IMR-90 (cell line): ENCODE measurements around the gene ACSL1. TPM values are rescaled to one million over a fixed set of nuclear protein-coding genes. Genes with fewer than 3 reads are reported as not detected.

Experiments used
- ATAC-seq: fragments of 200-7000 bp; cut with Tn5 transposase; 2 replicates; pipeline ENCODE4 v1.9.1; 2020; ENCODE audit warnings: low read depth, mild to moderate bottlenecking, moderate library complexity
- BruUV-seq: library from RNA; stranded (reverse); fragments of 400-500 nt; replicated peaks from 2 replicates; lab custom pipeline; 2021; lab: Mats Ljungman, UMichigan
- CTCF ChIA-PET: fragments of 300-600 bp; formaldehyde crosslinking; extraction: SDS; loops from one replicate; lab custom pipeline; 2021; ENCODE audit warnings: antibody characterized with exemption; lab: Yijun Ruan, JAX
- POLR2A ChIA-PET: fragments of 300-600 bp; sonication (Branson Sonifier 250); formaldehyde crosslinking; loops from one replicate; lab custom pipeline; 2022; ENCODE audit warnings: antibody characterized with exemption; ENCODE audit not compliant: unreplicated experiment; lab: Charles Lee
- DNase-seq: peaks from one replicate; pipeline ENCODE4 v3.0.0; 2013
- H2AFZ ChIP-seq: replicated peaks from 2 replicates; pipeline ENCODE3; 2013; ENCODE audit warnings: low read length, mild to moderate bottlenecking; ENCODE audit not compliant: poor library complexity
- H2AK5ac ChIP-seq: 2 replicates; pipeline ENCODE4 v1.6.1; 2013; ENCODE audit warnings: low read depth, low read length, inconsistent platforms
- H2AK9ac ChIP-seq: replicated peaks from 2 replicates; pipeline ENCODE3; 2013; ENCODE audit warnings: mild to moderate bottlenecking, low read depth, low read length, moderate library complexity; ENCODE audit not compliant: poor library complexity
- H2BK120ac ChIP-seq: 2 replicates; pipeline ENCODE4 v1.6.1; 2013; ENCODE audit warnings: low read depth, low read length, inconsistent platforms
- H2BK15ac ChIP-seq: 3 replicates; pipeline ENCODE4 v1.6.1; 2013; ENCODE audit warnings: low read depth, low read length, inconsistent platforms
- H2BK20ac ChIP-seq: 2 replicates; pipeline ENCODE4 v1.6.1; 2013; ENCODE audit warnings: low read depth, mild to moderate bottlenecking, inconsistent platforms, low read length, moderate library complexity
- H2BK5ac ChIP-seq: 2 replicates; pipeline ENCODE4 v1.6.1; 2013; ENCODE audit warnings: mild to moderate bottlenecking, low read depth, low read length, inconsistent platforms; ENCODE audit not compliant: poor library complexity, severe bottlenecking
- H3K14ac ChIP-seq: replicated peaks from 2 replicates; pipeline ENCODE4 v1.6.1; 2013; ENCODE audit warnings: low read depth, low read length, inconsistent platforms
- H3K18ac ChIP-seq: 2 replicates; pipeline ENCODE4 v1.6.1; 2013; ENCODE audit warnings: low read depth, low read length, control low read depth
- H3K23ac ChIP-seq: 2 replicates; pipeline ENCODE4 v1.6.1; 2013; ENCODE audit warnings: low read depth, low read length, inconsistent platforms
- H3K27ac ChIP-seq: 2 replicates; pipeline ENCODE4 v1.5.1; 2013; ENCODE audit warnings: mild to moderate bottlenecking, control low read depth, low read length; ENCODE audit not compliant: insufficient read depth
- H3K27me3 ChIP-seq: 2 replicates; pipeline ENCODE4 v1.6.1; 2013; ENCODE audit warnings: low read length; ENCODE audit not compliant: control insufficient read depth, insufficient read depth
- H3K36me3 ChIP-seq: 2 replicates; pipeline ENCODE4 v1.6.1; 2013; ENCODE audit warnings: low read length, mixed read lengths; ENCODE audit not compliant: control insufficient read depth, insufficient read depth
- H3K4ac ChIP-seq: 2 replicates; pipeline ENCODE4 v1.6.1; 2013; ENCODE audit warnings: low read depth, low read length, inconsistent platforms
- H3K4me1 ChIP-seq: 2 replicates; pipeline ENCODE4 v1.6.1; 2013; ENCODE audit warnings: low read length, mixed read lengths; ENCODE audit not compliant: control insufficient read depth, insufficient read depth
- H3K4me2 ChIP-seq: 2 replicates; pipeline ENCODE4 v1.6.1; 2013; ENCODE audit warnings: low read depth, mild to moderate bottlenecking, control low read depth, low read length, moderate library complexity
- H3K4me3 ChIP-seq: 2 replicates; pipeline ENCODE4 v1.5.1; 2013; ENCODE audit warnings: low read depth, mild to moderate bottlenecking, control low read depth, low read length, moderate library complexity; ENCODE audit not compliant: insufficient read depth
- H3K56ac ChIP-seq: 2 replicates; pipeline ENCODE4 v1.6.1; 2013; ENCODE audit warnings: low read length, inconsistent platforms; ENCODE audit not compliant: insufficient read depth; ENCODE audit errors: extremely low read depth
- H3K79me1 ChIP-seq, 2 experiments: 2 replicates each; pipeline ENCODE4 v1.6.1; 2013; ENCODE audit warnings: low read length in 2 of 2, inconsistent platforms in 1 of 2, low read depth in 1 of 2
- H3K9ac ChIP-seq: 2 replicates; pipeline ENCODE4 v1.6.1; 2013; ENCODE audit warnings: low read depth, low read length, control low read depth
- H3K9me1 ChIP-seq: 2 replicates; pipeline ENCODE4 v1.6.1; 2013; ENCODE audit warnings: low read length, inconsistent platforms; ENCODE audit not compliant: insufficient read depth
- H3K9me3 ChIP-seq: 2 replicates; pipeline ENCODE4 v1.6.1; 2013; ENCODE audit warnings: low read length; ENCODE audit not compliant: control insufficient read depth, insufficient read depth
- H4K20me1 ChIP-seq: 2 replicates; pipeline ENCODE4 v1.6.1; 2013; ENCODE audit warnings: low read length, inconsistent platforms; ENCODE audit not compliant: insufficient read depth
- H4K5ac ChIP-seq: 2 replicates; pipeline ENCODE4 v1.6.1; 2013; ENCODE audit warnings: mild to moderate bottlenecking, low read depth, low read length, control low read depth
- H4K8ac ChIP-seq, 2 experiments: 2 replicates each; pipeline ENCODE4 v1.6.1; 2013; ENCODE audit warnings: low read depth in 2 of 2, low read length in 2 of 2, control low read depth in 1 of 2, inconsistent platforms in 1 of 2
- H4K91ac ChIP-seq: 2 replicates; pipeline ENCODE4 v1.6.1; 2013; ENCODE audit warnings: low read depth, low read length, inconsistent platforms; ENCODE audit not compliant: insufficient read depth
- CEBPB ChIP-seq: IDR thresholded peaks from 2 replicates; pipeline ENCODE4 v1.6.1; 2012; ENCODE audit warnings: low read depth, low read length, improper control_type of control experiment
- CHD1 ChIP-seq: IDR thresholded peaks from 2 replicates; pipeline ENCODE4 v1.6.1; 2012; ENCODE audit warnings: low read depth, low read length, improper control_type of control experiment
- ELK1 ChIP-seq: fragments of 150-350 bp; IDR thresholded peaks from 2 replicates; pipeline ENCODE4 v1.6.1; 2016; ENCODE audit warnings: low read depth, mild to moderate bottlenecking, low read length, moderate library complexity, borderline replicate concordance
- FOS ChIP-seq: fragments of 150-350 bp; IDR thresholded peaks from 2 replicates; pipeline ENCODE4 v1.6.1; 2016; ENCODE audit warnings: low read depth, low read length
- MAZ ChIP-seq: IDR thresholded peaks from 2 replicates; pipeline ENCODE4 v1.6.1; 2012; ENCODE audit warnings: low read depth, mild to moderate bottlenecking, low read length, improper control_type of control experiment, moderate library complexity, borderline replicate concordance
- MXI1 ChIP-seq: IDR thresholded peaks from 2 replicates; pipeline ENCODE4 v1.6.1; 2012; ENCODE audit warnings: low read depth, mild to moderate bottlenecking, low read length, moderate library complexity, borderline replicate concordance
- POLR2A ChIP-seq: IDR thresholded peaks from 2 replicates; pipeline ENCODE4 v1.6.1; 2012; ENCODE audit warnings: mild to moderate bottlenecking, low read depth, low read length
- RCOR1 ChIP-seq: IDR thresholded peaks from 2 replicates; pipeline ENCODE4 v1.6.1; 2012; ENCODE audit warnings: mild to moderate bottlenecking, low read length, improper control_type of control experiment; ENCODE audit not compliant: insufficient replicate concordance
- RFX5 ChIP-seq: IDR thresholded peaks from 2 replicates; pipeline ENCODE4 v1.8.0; 2012; ENCODE audit warnings: low read depth, mild to moderate bottlenecking, low read length, moderate library complexity
- WGBS, 2 experiments: methylation state at CpG; one replicate each; pipeline versions ENCODE4 v1.1.5 to v1.1.7; 2013; ENCODE audit warnings: missing lambda C conversion rate in 2 of 2; ENCODE audit not compliant: insufficient read length in 1 of 2; ENCODE audit errors: extremely low coverage in 2 of 2; 5-methylcytosine and 5-hydroxymethylcytosine counted together
- dilution Hi-C: fragments of 300-500 bp; cut with HindIII; formaldehyde crosslinking; loops from one replicate; pipeline ENCODE4 v1.14.3; 2018; ENCODE audit warnings: low sequenced_read_pairs; ENCODE audit not compliant: unreplicated experiment
- in situ Hi-C: fragments of 300-500 bp; cut with MboI; formaldehyde crosslinking; loops from 3 replicates; pipeline ENCODE4 v1.14.3; 2019; ENCODE audit warnings: low sequenced_read_pairs, inconsistent platforms, mixed read lengths
- intact Hi-C: fragments of 100-400 bp; cut with micrococcal nuclease; formaldehyde crosslinking; loops from 2 replicates; pipeline ENCODE4 v1.10.0; 2022
- polyA plus RNA-seq, 3 experiments: library from polyadenylated mRNA; depleted of rRNA; stranded (reverse); fragments of >200 nt; gene quantifications; 2 replicates each; pipeline ENCODE4 v1.2.3, GENCODE V29; 2012; ENCODE audit warnings: low replicate concordance in 1 of 3
- total RNA-seq: library from RNA; depleted of rRNA; stranded (reverse); fragments of >200 nt; gene quantifications from 2 replicates; pipeline ENCODE4 v1.2.3, GENCODE V29; 2012
- TF ChIP-seq, protein P1 (sequence below): fragments of 150-350 bp; IDR thresholded peaks from 2 replicates; pipeline ENCODE4 v1.6.1; 2017; ENCODE audit warnings: mild to moderate bottlenecking, antibody characterized with exemption, low read length, low read depth
- TF ChIP-seq, protein P2 (sequence below): conservative IDR thresholded peaks from 2 replicates; pipeline ENCODE4 v1.5.1; 2012; ENCODE audit warnings: mild to moderate bottlenecking, low read depth, low read length, improper control_type of control experiment

The ACSL1 gene
- total and polyA plus RNA-seq, 2 of the 4 experiments (the other 2 are of a cell fraction): 14.4 to 26.0 TPM

- H3K27ac ChIP-seq: no peak overlapping the region
- H3K27me3 ChIP-seq: peaks cover 9% of the 10 kb centered on the region
- ChIA-PET POLR2A (no interaction called here), CTCF (no interaction called here)
- no peak overlapping the region for H3K23ac ChIP-seq
- H3K56ac ChIP-seq: no peak overlapping the region
- no peak overlapping the region for H2AK9ac ChIP-seq
- H3K9me1 ChIP-seq: no peaks in the 10 kb centered on the region
- H2AK5ac ChIP-seq: no peak overlapping the region
- H3K9ac ChIP-seq: no peak overlapping the region
- no peak overlapping the region for H2BK20ac ChIP-seq
- H3K36me3 ChIP-seq: no peaks in the 10 kb centered on the region
- ATAC-seq: no peak
- H2BK5ac ChIP-seq: no peak overlapping the region
- H2AFZ ChIP-seq: no peak overlapping the region
- no peaks in the 10 kb centered on the region for H3K4me1 ChIP-seq
- H2BK120ac ChIP-seq: no peak overlapping the region
- WGBS, 2 experiments: 73% methylated on average over 2 of the region's 4 CpGs; no CpG with 5 or more reads in 1 of the 2 experiments
- no peak for DNase-seq
- no peaks in the 10 kb centered on the region for H3K9me3 ChIP-seq
- H4K5ac ChIP-seq: no peak overlapping the region
- H3K79me1 ChIP-seq: no peaks in the 10 kb centered on the region
- no peak overlapping the region for H3K4me3 ChIP-seq
- H4K20me1 ChIP-seq: no peaks in the 10 kb centered on the region
- no peak overlapping the region for H4K8ac ChIP-seq
- dilution Hi-C loops (no loop called here), intact Hi-C loops (no loop called here), in situ Hi-C loops (no loop called here)
- H3K14ac ChIP-seq: no peak overlapping the region
- H4K91ac ChIP-seq: no peak overlapping the region
- H3K4me2 ChIP-seq: no peak overlapping the region
- no TSS peak for BruUV-seq
- no peak overlapping the region for H3K18ac ChIP-seq
- no peak for TF ChIP-seq CEBPB
- TF ChIP-seq CHD1: no peak
- no peak for TF ChIP-seq MXI1
- TF ChIP-seq, protein P1, sequence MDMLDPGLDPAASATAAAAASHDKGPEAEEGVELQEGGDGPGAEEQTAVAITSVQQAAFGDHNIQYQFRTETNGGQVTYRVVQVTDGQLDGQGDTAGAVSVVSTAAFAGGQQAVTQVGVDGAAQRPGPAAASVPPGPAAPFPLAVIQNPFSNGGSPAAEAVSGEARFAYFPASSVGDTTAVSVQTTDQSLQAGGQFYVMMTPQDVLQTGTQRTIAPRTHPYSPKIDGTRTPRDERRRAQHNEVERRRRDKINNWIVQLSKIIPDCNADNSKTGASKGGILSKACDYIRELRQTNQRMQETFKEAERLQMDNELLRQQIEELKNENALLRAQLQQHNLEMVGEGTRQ: no peak
- no peak for TF ChIP-seq RFX5
- no peak for TF ChIP-seq MAZ
- TF ChIP-seq FOS: no peak
- TF ChIP-seq ELK1: no peak
- TF ChIP-seq POLR2A: no peak
- no peak for TF ChIP-seq RCOR1
- TF ChIP-seq, protein P2, sequence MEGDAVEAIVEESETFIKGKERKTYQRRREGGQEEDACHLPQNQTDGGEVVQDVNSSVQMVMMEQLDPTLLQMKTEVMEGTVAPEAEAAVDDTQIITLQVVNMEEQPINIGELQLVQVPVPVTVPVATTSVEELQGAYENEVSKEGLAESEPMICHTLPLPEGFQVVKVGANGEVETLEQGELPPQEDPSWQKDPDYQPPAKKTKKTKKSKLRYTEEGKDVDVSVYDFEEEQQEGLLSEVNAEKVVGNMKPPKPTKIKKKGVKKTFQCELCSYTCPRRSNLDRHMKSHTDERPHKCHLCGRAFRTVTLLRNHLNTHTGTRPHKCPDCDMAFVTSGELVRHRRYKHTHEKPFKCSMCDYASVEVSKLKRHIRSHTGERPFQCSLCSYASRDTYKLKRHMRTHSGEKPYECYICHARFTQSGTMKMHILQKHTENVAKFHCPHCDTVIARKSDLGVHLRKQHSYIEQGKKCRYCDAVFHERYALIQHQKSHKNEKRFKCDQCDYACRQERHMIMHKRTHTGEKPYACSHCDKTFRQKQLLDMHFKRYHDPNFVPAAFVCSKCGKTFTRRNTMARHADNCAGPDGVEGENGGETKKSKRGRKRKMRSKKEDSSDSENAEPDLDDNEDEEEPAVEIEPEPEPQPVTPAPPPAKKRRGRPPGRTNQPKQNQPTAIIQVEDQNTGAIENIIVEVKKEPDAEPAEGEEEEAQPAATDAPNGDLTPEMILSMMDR: no peak
- H2BK15ac ChIP-seq: no peak overlapping the region
- no peak overlapping the region for H3K4ac ChIP-seq
These were observed 45.0 kb upstream of the ACSL1 start for GRCh38 chr4:184870718-184871117.
